Mesendoderm (in vitro differentiated cells): ENCODE data around the gene GPN2.

Experiments used
- DNase-seq: peaks from one replicate; pipeline ENCODE4 v3.0.0; 2013
- H2AK5ac ChIP-seq: 2 replicates; pipeline ENCODE4 v1.6.1; 2013; ENCODE audit warnings: low read length, inconsistent platforms
- H2BK120ac ChIP-seq: 2 replicates; pipeline ENCODE4 v1.6.1; 2013; ENCODE audit warnings: low read depth, mild to moderate bottlenecking, low read length, moderate library complexity, mixed read lengths
- H2BK15ac ChIP-seq: replicated peaks from 2 replicates; pipeline ENCODE4 v1.6.1; 2013; ENCODE audit warnings: low read depth, mild to moderate bottlenecking, moderate library complexity
- H2BK5ac ChIP-seq: 2 replicates; pipeline ENCODE4 v1.6.1; 2013; ENCODE audit warnings: low read length, inconsistent platforms
- H3K18ac ChIP-seq: 2 replicates; pipeline ENCODE4 v1.6.1; 2013; ENCODE audit warnings: mild to moderate bottlenecking, low read length, mixed read lengths
- H3K23ac ChIP-seq: one replicate; pipeline ENCODE4 v1.6.1; 2013; ENCODE audit warnings: low read length
- H3K27ac ChIP-seq: 2 replicates; pipeline ENCODE4 v1.5.1; 2013; ENCODE audit warnings: low read depth, mild to moderate bottlenecking, inconsistent platforms, low read length, moderate library complexity
- H3K27me3 ChIP-seq: 2 replicates; pipeline ENCODE4 v1.6.1; 2013; ENCODE audit warnings: low read length, control low read depth, mild to moderate bottlenecking, inconsistent platforms; ENCODE audit not compliant: insufficient read depth, poor library complexity
- H3K36me3 ChIP-seq: 2 replicates; pipeline ENCODE4 v1.6.1; 2013; ENCODE audit warnings: low read length, inconsistent platforms; ENCODE audit not compliant: control insufficient read depth, insufficient read depth
- H3K4ac ChIP-seq: one replicate; pipeline ENCODE4 v1.6.1; 2013; ENCODE audit warnings: low read depth, mild to moderate bottlenecking, low read length, moderate library complexity
- H3K4me1 ChIP-seq: 2 replicates; pipeline ENCODE4 v1.6.1; 2013; ENCODE audit warnings: low read depth, low read length, inconsistent platforms; ENCODE audit not compliant: control insufficient read depth
- H3K4me2 ChIP-seq: 2 replicates; pipeline ENCODE4 v1.6.1; 2013; ENCODE audit warnings: low read length
- H3K4me3 ChIP-seq: 2 replicates; pipeline ENCODE4 v1.5.1; 2013; ENCODE audit warnings: mild to moderate bottlenecking, low read length
- H3K56ac ChIP-seq: one replicate; pipeline ENCODE4 v1.6.1; 2013; ENCODE audit warnings: low read length
- H3K79me1 ChIP-seq: 2 replicates; pipeline ENCODE4 v1.6.1; 2013; ENCODE audit warnings: low read length, inconsistent platforms
- H3K79me2 ChIP-seq: 2 replicates; pipeline ENCODE4 v1.6.1; 2013; ENCODE audit warnings: mild to moderate bottlenecking, low read length; ENCODE audit not compliant: control insufficient read depth, insufficient read depth
- H3K9ac ChIP-seq: 2 replicates; pipeline ENCODE4 v1.6.1; 2013; ENCODE audit warnings: low read length, inconsistent platforms
- H4K5ac ChIP-seq: one replicate; pipeline ENCODE4 v1.6.1; 2013; ENCODE audit warnings: low read length
- H4K8ac ChIP-seq: one replicate; pipeline ENCODE4 v1.6.1; 2013; ENCODE audit warnings: low read depth, mild to moderate bottlenecking, control low read depth, low read length, moderate library complexity
- WGBS: extraction: QIAGEN DNeasy Blood & Tissue Kit; methylation state at CpG from one replicate; pipeline ENCODE4 v1.1.7; 2013; ENCODE audit warnings: low lambda C conversion rate, missing lambda C conversion rate; ENCODE audit not compliant: insufficient coverage; ENCODE audit errors: extremely low coverage; 5-methylcytosine and 5-hydroxymethylcytosine counted together

Gene GPN2

GRCh38 chr1:26915204-26915842 lies 25.2 kb upstream of the GPN2 start:
- no peak overlapping the region for H3K9ac ChIP-seq
- no peak overlapping the region for H3K56ac ChIP-seq
- H2BK120ac ChIP-seq, result no peak overlapping the region
- H2BK15ac ChIP-seq, result no peak overlapping the region
- no peak overlapping the region for H3K4me3 ChIP-seq
- H3K18ac ChIP-seq, result no peak overlapping the region
- H2AK5ac ChIP-seq, result no peak overlapping the region
- H3K79me1 ChIP-seq, result no peaks in the 10 kb centered on the region
- whole genome bisulfite sequencing, result no CpG with 5 or more reads among the region's 5 CpGs
- no peak overlapping the region for H3K27ac ChIP-seq
- no peaks in the 10 kb centered on the region for H3K79me2 ChIP-seq
- DNase-seq, result no peak
- H3K4me2 ChIP-seq, result no peak overlapping the region
- H4K8ac ChIP-seq, result no peak overlapping the region
- no peak overlapping the region for H4K5ac ChIP-seq
- H2BK5ac ChIP-seq, result no peak overlapping the region
- H3K36me3 ChIP-seq, result no peaks in the 10 kb centered on the region
- H3K4me1 ChIP-seq, result no peaks in the 10 kb centered on the region
- no peak overlapping the region for H3K23ac ChIP-seq
- H3K4ac ChIP-seq, result no peak overlapping the region
- H3K27me3 ChIP-seq, result no peaks in the 10 kb centered on the region

- Histone ChIP-seq H3K56ac (no peak within 1 kb of the TSS), H3K4me1 (no peaks in the 10 kb centered on the region), H2BK120ac (no peak within 1 kb of the TSS), H3K27me3 (no peaks in the 10 kb centered on the region), H3K4me3 (no peak within 1 kb of the TSS), H3K4me2 (no peak within 1 kb of the TSS), H3K79me1 (no peaks in the 10 kb centered on the region), H3K79me2 (no peaks in the 10 kb centered on the region), H3K9ac (no peak within 1 kb of the TSS), H3K4ac (no peak within 1 kb of the TSS), H4K8ac (no peak within 1 kb of the TSS), H3K18ac (no peak within 1 kb of the TSS), H3K27ac (no peak within 1 kb of the TSS), H2AK5ac (no peak within 1 kb of the TSS), H3K23ac (no peak within 1 kb of the TSS), H2BK15ac (no peak within 1 kb of the TSS), H4K5ac (no peak within 1 kb of the TSS), H3K36me3 (no peaks in the 10 kb centered on the region), H2BK5ac (no peak within 1 kb of the TSS)
- WGBS, result no CpG with 5 or more reads among the region's 16 CpGs
- no peak for DNase-seq
Observed at GRCh38 chr1:26913754-26914619, 23.9 kb upstream of the GPN2 start, which contains the start of gene NR0B2. Gene NR0B2 (minus strand): TSS chr1:26913975. CDS start chr1:26913940, 35 bp downstream.

GRCh38 chr1:26913389-26913753 lies 23.3 kb upstream of the GPN2 start:
- Histone ChIP-seq H3K79me2 (no peaks in the 10 kb centered on the region), H3K36me3 (no peaks in the 10 kb centered on the region), H4K8ac (no peak overlapping the region), H2BK15ac (no peak overlapping the region), H3K23ac (no peak overlapping the region), H3K79me1 (no peaks in the 10 kb centered on the region), H3K4me3 (no peak overlapping the region), H4K5ac (no peak overlapping the region), H3K4me1 (no peaks in the 10 kb centered on the region), H2BK5ac (no peak overlapping the region), H3K4ac (no peak overlapping the region), H2BK120ac (no peak overlapping the region), H2AK5ac (no peak overlapping the region), H3K18ac (no peak overlapping the region), H3K9ac (no peak overlapping the region), H3K56ac (no peak overlapping the region), H3K4me2 (no peak overlapping the region), H3K27ac (no peak overlapping the region), H3K27me3 (no peaks in the 10 kb centered on the region)
- no peak for DNase-seq
- no CpG with 5 or more reads among the region's 5 CpGs for WGBS

DNA sequence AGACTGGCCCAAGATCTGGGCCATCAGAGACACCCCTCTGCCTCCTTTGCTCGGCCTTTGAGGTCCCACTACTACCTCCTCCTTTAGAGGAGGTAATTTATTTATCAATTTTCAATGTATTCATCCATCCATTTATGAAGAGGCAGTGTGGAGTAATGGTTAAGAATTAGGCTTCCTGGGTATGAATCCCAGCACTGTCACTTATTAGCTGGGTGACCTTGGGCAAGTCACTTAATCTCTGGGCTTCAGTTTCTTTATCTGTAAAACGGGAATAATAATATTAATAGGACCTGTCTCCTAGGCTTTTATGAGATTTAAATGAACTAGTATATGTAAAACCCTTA lies 22.0 kb upstream of the GPN2 start:
- Histone ChIP-seq H3K18ac (no peak overlapping the region), H4K5ac (no peak overlapping the region), H2AK5ac (no peak overlapping the region), H2BK120ac (no peak overlapping the region), H3K4ac (no peak overlapping the region), H2BK5ac (no peak overlapping the region), H3K4me3 (no peak overlapping the region), H4K8ac (no peak overlapping the region), H3K27me3 (no peaks in the 10 kb centered on the region), H2BK15ac (no peak overlapping the region), H3K23ac (no peak overlapping the region), H3K36me3 (no peaks in the 10 kb centered on the region), H3K56ac (no peak overlapping the region), H3K79me2 (no peaks in the 10 kb centered on the region), H3K79me1 (no peaks in the 10 kb centered on the region), H3K27ac (no peak overlapping the region), H3K9ac (no peak overlapping the region), H3K4me1 (no peaks in the 10 kb centered on the region), H3K4me2 (no peak overlapping the region)
- WGBS, result no CpG with 5 or more reads among the region's 2 CpGs
- no peak for DNase-seq

DNA sequence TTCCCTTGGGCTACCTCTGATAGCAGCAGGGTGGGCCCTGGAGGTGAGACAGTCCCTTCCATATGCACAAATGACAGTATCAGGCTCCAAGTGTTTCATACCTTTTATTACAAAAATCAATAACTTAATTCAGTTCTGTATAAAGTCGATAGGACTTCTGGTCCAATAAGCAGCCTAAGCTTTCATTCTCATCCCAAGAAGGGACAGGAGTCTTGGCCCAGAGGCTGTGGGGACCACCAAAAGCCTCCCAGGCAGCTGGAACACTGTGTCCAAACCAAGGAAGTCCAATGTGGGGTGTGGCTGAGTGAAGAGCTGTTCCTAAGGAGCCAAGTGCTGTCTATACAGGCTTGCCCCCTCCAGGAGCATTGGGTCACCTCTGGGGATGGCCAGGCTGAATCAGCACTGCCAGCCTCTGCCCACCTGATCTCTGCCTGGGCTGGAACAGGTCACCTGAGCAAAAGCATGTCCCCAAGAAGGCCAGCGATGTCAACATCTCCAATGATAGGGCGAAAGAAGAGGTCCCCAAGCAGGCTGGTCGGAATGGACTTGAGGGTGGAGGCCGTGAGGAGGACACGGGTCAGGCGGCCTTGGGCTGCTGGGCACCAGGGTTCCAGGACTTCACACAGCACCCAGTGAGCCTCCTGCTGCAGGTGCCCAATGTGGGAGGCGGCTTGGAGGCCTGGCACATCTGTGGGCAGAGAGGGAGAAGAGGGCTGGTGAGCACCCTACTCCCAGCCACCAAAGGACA lies 21.5 kb upstream of the GPN2 start:
- Histone ChIP-seq H3K36me3 (no peaks in the 10 kb centered on the region), H3K9ac (no peak overlapping the region), H3K27me3 (no peaks in the 10 kb centered on the region), H3K79me2 (no peaks in the 10 kb centered on the region), H2AK5ac (no peak overlapping the region), H3K4ac (no peak overlapping the region), H3K79me1 (no peaks in the 10 kb centered on the region), H3K23ac (no peak overlapping the region), H3K4me1 (no peaks in the 10 kb centered on the region), H3K4me2 (no peak overlapping the region), H3K4me3 (no peak overlapping the region), H3K27ac (no peak overlapping the region), H2BK15ac (no peak overlapping the region), H4K5ac (no peak overlapping the region), H3K56ac (no peak overlapping the region), H3K18ac (no peak overlapping the region), H4K8ac (no peak overlapping the region), H2BK5ac (no peak overlapping the region), H2BK120ac (no peak overlapping the region)
- no CpG with 5 or more reads among the region's 8 CpGs for WGBS
- DNase-seq, result no peak
